Measurements from ENCODE around the gene SLC35G2.

Gene SLC35G2

GRCh38 chr3:136836511-136837156, 17.7 kb downstream of the SLC35G2 start:
- H3K4me1 ChIP-seq (ENCODE audit: control insufficient read depth, insufficient read depth, low read length), result peaks cover 7% of the 10 kb centered on the region
- H3K9me3 ChIP-seq (ENCODE audit: control insufficient read depth, insufficient read depth, low read length), result no peaks in the 10 kb centered on the region
- no peaks in the 10 kb centered on the region for H3K36me3 ChIP-seq (ENCODE audit: control insufficient read depth, insufficient read depth, low read length)
- no peak overlapping the region for H3K9ac ChIP-seq (ENCODE audit: low read depth, low read length)
- no peak overlapping the region for H3K4me3 ChIP-seq (ENCODE audit: low read depth, low read length)
- no peaks in the 10 kb centered on the region for H3K27me3 ChIP-seq (ENCODE audit: control insufficient read depth, insufficient read depth, low read length)

GRCh38 chr3:136838641-136839555, 20.0 kb downstream of the SLC35G2 start:
- Histone ChIP-seq H3K4me1 (ENCODE audit: control insufficient read depth, insufficient read depth, low read length) (peaks cover 7% of the 10 kb centered on the region), H3K36me3 (ENCODE audit: control insufficient read depth, insufficient read depth, low read length) (no peaks in the 10 kb centered on the region), H3K9me3 (ENCODE audit: control insufficient read depth, insufficient read depth, low read length) (no peaks in the 10 kb centered on the region), H3K4me3 (ENCODE audit: low read depth, low read length) (no peak overlapping the region), H3K9ac (ENCODE audit: low read depth, low read length) (no peak overlapping the region), H3K27me3 (ENCODE audit: control insufficient read depth, insufficient read depth, low read length) (no peaks in the 10 kb centered on the region)

DNA sequence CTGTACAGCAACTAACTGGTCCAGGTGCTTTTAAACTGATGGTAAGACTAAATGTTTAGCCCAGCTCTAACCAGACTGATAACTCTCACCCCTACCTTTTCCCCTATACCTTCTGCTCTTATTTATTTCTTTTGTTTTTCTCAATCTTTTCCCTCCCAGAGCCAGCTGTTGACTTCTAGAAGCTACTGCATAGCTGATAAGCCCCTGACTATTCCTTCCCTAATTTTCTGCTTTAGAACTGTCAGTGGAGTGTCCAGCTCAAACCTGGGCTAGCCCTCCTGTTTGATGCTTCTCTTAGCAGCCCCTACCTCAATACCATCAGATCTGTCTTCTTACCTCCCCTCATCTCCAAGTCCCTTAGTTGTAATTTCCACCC, 20.6 kb downstream of the SLC35G2 start:
- Histone ChIP-seq H3K9me3 (ENCODE audit: control insufficient read depth, insufficient read depth, low read length) (no peaks in the 10 kb centered on the region), H3K4me3 (ENCODE audit: low read depth, low read length) (no peak overlapping the region), H3K9ac (ENCODE audit: low read depth, low read length) (no peak overlapping the region), H3K36me3 (ENCODE audit: control insufficient read depth, insufficient read depth, low read length) (no peaks in the 10 kb centered on the region), H3K4me1 (ENCODE audit: control insufficient read depth, insufficient read depth, low read length) (peaks cover 7% of the 10 kb centered on the region), H3K27me3 (ENCODE audit: control insufficient read depth, insufficient read depth, low read length) (no peaks in the 10 kb centered on the region)

DNA sequence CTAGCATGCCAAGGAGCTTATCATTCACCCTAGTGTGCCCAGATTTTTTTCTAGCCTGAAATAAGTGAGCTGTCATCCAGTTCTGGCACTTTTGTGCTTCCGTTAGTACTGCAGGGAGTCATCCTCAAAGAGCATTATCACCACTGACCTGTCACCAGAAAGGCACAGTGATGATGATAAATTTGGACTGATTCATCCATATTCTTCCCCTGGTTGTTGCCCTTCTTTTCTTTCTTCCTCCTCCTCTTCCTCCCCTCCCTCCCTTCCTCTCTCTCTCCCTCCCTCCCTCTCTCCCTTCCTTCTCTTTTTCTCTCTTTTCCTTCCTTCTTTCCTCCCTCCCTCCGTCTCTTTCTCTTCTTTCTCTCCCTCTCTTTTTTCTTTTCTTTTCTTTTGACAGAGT, 21.3 kb downstream of the SLC35G2 start:
- Histone ChIP-seq H3K9me3 (ENCODE audit: control insufficient read depth, insufficient read depth, low read length) (no peaks in the 10 kb centered on the region), H3K4me1 (ENCODE audit: control insufficient read depth, insufficient read depth, low read length) (peaks cover 7% of the 10 kb centered on the region), H3K9ac (ENCODE audit: low read depth, low read length) (no peak overlapping the region), H3K36me3 (ENCODE audit: control insufficient read depth, insufficient read depth, low read length) (no peaks in the 10 kb centered on the region), H3K4me3 (ENCODE audit: low read depth, low read length) (no peak overlapping the region), H3K27me3 (ENCODE audit: control insufficient read depth, insufficient read depth, low read length) (no peaks in the 10 kb centered on the region)

GRCh38 chr3:136842294-136842693, 23.4 kb downstream of the SLC35G2 start:
- H3K27me3 ChIP-seq (ENCODE audit: control insufficient read depth, insufficient read depth, low read length), result no peaks in the 10 kb centered on the region
- H3K9me3 ChIP-seq (ENCODE audit: control insufficient read depth, insufficient read depth, low read length), result no peaks in the 10 kb centered on the region
- H3K9ac ChIP-seq (ENCODE audit: low read depth, low read length), result no peak overlapping the region
- H3K36me3 ChIP-seq (ENCODE audit: control insufficient read depth, insufficient read depth, low read length), result no peaks in the 10 kb centered on the region
- peaks cover 7% of the 10 kb centered on the region for H3K4me1 ChIP-seq (ENCODE audit: control insufficient read depth, insufficient read depth, low read length)
- H3K4me3 ChIP-seq (ENCODE audit: low read depth, low read length), result no peak overlapping the region

GRCh38 chr3:136844724-136845123, 25.8 kb downstream of the SLC35G2 start:
- Histone ChIP-seq H3K4me3 (ENCODE audit: low read depth, low read length) (no peak overlapping the region), H3K36me3 (ENCODE audit: control insufficient read depth, insufficient read depth, low read length) (no peaks in the 10 kb centered on the region), H3K27me3 (ENCODE audit: control insufficient read depth, insufficient read depth, low read length) (no peaks in the 10 kb centered on the region), H3K9me3 (ENCODE audit: control insufficient read depth, insufficient read depth, low read length) (no peaks in the 10 kb centered on the region), H3K4me1 (ENCODE audit: control insufficient read depth, insufficient read depth, low read length) (no peaks in the 10 kb centered on the region), H3K9ac (ENCODE audit: low read depth, low read length) (no peak overlapping the region)

DNA sequence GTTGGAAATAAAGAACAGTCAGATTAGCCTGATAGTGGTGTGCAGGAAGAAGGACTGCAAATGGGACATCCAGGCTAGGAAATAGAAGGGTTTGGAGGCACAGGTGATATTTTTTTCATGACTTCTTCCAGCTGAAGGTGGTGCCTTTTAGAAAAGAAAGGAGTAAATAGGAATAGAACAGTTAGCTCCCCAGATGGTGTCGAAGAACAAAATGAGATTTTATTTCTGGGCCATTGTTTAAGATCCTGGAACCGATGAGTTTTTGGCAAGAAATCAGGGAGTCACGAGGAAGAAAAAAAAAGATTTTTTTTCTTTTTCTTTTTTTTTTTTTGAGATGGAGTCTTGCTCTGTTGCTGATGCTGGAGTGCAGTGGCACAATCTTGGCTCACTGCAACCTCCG, 33.3 kb downstream of the SLC35G2 start:
- no peak overlapping the region for H3K9ac ChIP-seq (ENCODE audit: low read depth, low read length)
- H3K4me1 ChIP-seq (ENCODE audit: control insufficient read depth, insufficient read depth, low read length), result peaks cover 4% of the 10 kb centered on the region
- H3K36me3 ChIP-seq (ENCODE audit: control insufficient read depth, insufficient read depth, low read length), result peaks cover 4% of the 10 kb centered on the region
- H3K4me3 ChIP-seq (ENCODE audit: low read depth, low read length), result no peak overlapping the region
- no peaks in the 10 kb centered on the region for H3K9me3 ChIP-seq (ENCODE audit: control insufficient read depth, insufficient read depth, low read length)
- no peaks in the 10 kb centered on the region for H3K27me3 ChIP-seq (ENCODE audit: control insufficient read depth, insufficient read depth, low read length)

DNA sequence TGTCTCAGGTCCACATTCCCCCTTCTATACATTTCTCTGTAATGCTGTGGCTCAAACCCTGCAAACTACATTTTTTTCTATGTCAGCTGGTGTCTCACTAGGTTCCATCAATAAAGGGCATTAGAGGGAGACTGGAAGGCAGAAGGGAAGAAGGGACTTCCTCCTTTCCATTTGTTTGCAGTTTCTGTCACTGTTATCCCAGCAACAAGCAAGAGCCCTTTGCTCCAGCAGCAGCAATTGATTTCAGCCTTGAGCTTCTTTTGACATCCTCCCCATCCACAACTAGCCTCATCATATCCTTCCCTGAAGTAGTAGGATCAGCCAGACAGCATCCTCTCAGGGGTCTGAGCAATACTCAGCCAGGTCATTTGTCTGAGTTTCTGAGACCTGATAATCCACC, 37.7 kb downstream of the SLC35G2 start:
- H3K4me1 ChIP-seq (ENCODE audit: control insufficient read depth, insufficient read depth, low read length), result peaks cover 13% of the 10 kb centered on the region
- no peaks in the 10 kb centered on the region for H3K9me3 ChIP-seq (ENCODE audit: control insufficient read depth, insufficient read depth, low read length)
- no peak overlapping the region for H3K9ac ChIP-seq (ENCODE audit: low read depth, low read length)
- H3K4me3 ChIP-seq (ENCODE audit: low read depth, low read length), result no peak overlapping the region
- H3K27me3 ChIP-seq (ENCODE audit: control insufficient read depth, insufficient read depth, low read length), result no peaks in the 10 kb centered on the region
- H3K36me3 ChIP-seq (ENCODE audit: control insufficient read depth, insufficient read depth, low read length), result peaks cover 4% of the 10 kb centered on the region

DNA sequence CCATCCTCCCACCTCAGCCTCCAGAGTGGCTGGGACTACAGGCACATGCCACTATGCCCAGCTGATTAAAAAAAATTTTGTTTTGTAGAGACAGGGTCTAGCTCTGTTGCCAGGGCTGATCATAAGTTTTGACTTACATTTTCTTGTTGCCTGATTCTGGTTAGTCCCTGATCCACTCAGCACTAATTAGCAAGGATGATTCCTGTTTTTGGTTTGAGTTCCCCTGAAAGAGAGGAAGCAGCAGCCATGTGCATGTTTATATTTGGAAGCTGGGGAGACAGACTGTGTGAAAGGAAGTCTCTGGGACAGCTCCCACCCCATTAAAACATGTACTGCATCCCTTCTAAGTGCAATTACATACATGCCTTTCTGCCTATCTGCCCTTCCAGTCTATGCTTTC, 39.5 kb downstream of the SLC35G2 start:
- Histone ChIP-seq H3K9ac (ENCODE audit: low read depth, low read length) (no peak overlapping the region), H3K4me1 (ENCODE audit: control insufficient read depth, insufficient read depth, low read length) (peaks cover 14% of the 10 kb centered on the region), H3K27me3 (ENCODE audit: control insufficient read depth, insufficient read depth, low read length) (no peaks in the 10 kb centered on the region), H3K36me3 (ENCODE audit: control insufficient read depth, insufficient read depth, low read length) (peaks cover 4% of the 10 kb centered on the region), H3K9me3 (ENCODE audit: control insufficient read depth, insufficient read depth, low read length) (no peaks in the 10 kb centered on the region), H3K4me3 (ENCODE audit: low read depth, low read length) (no peak overlapping the region)

DNA sequence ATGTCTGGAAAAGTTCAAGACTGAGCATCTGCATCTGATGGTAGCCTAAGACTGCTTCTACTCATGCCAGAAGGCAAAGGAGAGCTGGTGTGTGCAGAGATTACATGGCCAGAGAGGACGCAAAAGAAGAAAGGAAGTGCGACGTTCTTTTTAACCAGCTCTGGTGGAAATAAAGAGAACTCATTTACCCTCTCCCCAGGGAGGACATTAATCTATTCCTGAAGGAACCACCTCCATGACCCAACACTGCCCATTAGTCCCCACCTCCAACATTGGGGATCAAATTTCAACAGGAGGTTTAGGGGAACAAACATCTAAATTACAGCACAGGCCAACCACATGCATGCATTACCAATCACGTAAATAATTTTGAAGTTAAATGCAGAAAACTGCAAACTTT, 41.6 kb downstream of the SLC35G2 start:
- Histone ChIP-seq H3K4me3 (ENCODE audit: low read depth, low read length) (peak overlapping the region; percentile 87), H3K9me3 (ENCODE audit: control insufficient read depth, insufficient read depth, low read length) (no peaks in the 10 kb centered on the region), H3K27me3 (ENCODE audit: control insufficient read depth, insufficient read depth, low read length) (no peaks in the 10 kb centered on the region), H3K36me3 (ENCODE audit: control insufficient read depth, insufficient read depth, low read length) (no peaks in the 10 kb centered on the region), H3K4me1 (ENCODE audit: control insufficient read depth, insufficient read depth, low read length) (peaks cover 16% of the 10 kb centered on the region), H3K9ac (ENCODE audit: low read depth, low read length) (no peak overlapping the region)

GRCh38 chr3:136861890-136862616, 43.1 kb downstream of the SLC35G2 start, which contains the start of gene NCK1:
TSS of gene NCK1 (plus strand) at chr3:136862208. CDS start at chr3:136928002, 65,794 bp downstream.
- H3K36me3 ChIP-seq (ENCODE audit: control insufficient read depth, insufficient read depth, low read length), result no peaks in the 10 kb centered on the region
- peaks cover 12% of the 10 kb centered on the region for H3K4me1 ChIP-seq (ENCODE audit: control insufficient read depth, insufficient read depth, low read length)
- peak within 1 kb of the TSS; percentile 87 for H3K4me3 ChIP-seq (ENCODE audit: low read depth, low read length)
- no peaks in the 10 kb centered on the region for H3K9me3 ChIP-seq (ENCODE audit: control insufficient read depth, insufficient read depth, low read length)
- no peaks in the 10 kb centered on the region for H3K27me3 ChIP-seq (ENCODE audit: control insufficient read depth, insufficient read depth, low read length)
- peak within 1 kb of the TSS; percentile 61 for H3K9ac ChIP-seq (ENCODE audit: low read depth, low read length)
